Right atrium auricular region (tissue), 2 donors: Measurements from ENCODE around the gene SYT14. TPM values are rescaled to one million over a fixed set of nuclear protein-coding genes. Genes with fewer than 3 reads are reported as not detected.

ENCODE experiments used
- DNase-seq: peaks from one replicate; pipeline ENCODE4 v3.0.0-alpha.2; 2019; ENCODE audit warnings: low spot score
- H3K27ac ChIP-seq, 2 donors: fragments of 200-600 bp; sonication (generic); 1 replicate in 1 of 2; 2 replicates in 1 of 2; pipeline ENCODE4 v1.5.1; 2016 to 2019
- H3K27me3 ChIP-seq, 2 donors: fragments of 200-600 bp; sonication (generic); one replicate each; pipeline versions ENCODE4 v1.5.1 to v1.6.0; 2017 to 2019
- H3K36me3 ChIP-seq: fragments of 200-600 bp; sonication (generic); one replicate; pipeline ENCODE4 v1.5.1; 2016
- H3K4me1 ChIP-seq, 2 donors: fragments of 200-600 bp; sonication (generic); one replicate each; pipeline versions ENCODE4 v1.5.1 to v1.6.0; 2017 to 2019
- H3K4me3 ChIP-seq, 2 donors: fragments of 200-600 bp; sonication (generic); 1 replicate in 1 of 2; 2 replicates in 1 of 2; pipeline ENCODE4 v1.5.1; 2017 to 2019; ENCODE audit warnings: mild to moderate bottlenecking in 1 of 2, moderate library complexity in 1 of 2
- H3K9me3 ChIP-seq, 2 donors: fragments of 200-600 bp; sonication (generic); one replicate each; pipeline ENCODE4 v1.5.1; 2019
- total RNA-seq, 2 donors: library from RNA; depleted of rRNA; stranded (reverse); fragments of >200 nt; gene quantifications; one replicate each; pipeline ENCODE4 v1.1.0, GENCODE V29; 2016
- TF ChIP-seq, protein P1 (sequence below), 2 donors: fragments of 200-600 bp; sonication (generic); IDR thresholded peaks; one replicate each; pipeline ENCODE4 v1.5.1; 2019; ENCODE audit warnings: antibody characterized with exemption in 2 of 2

SYT14 gene
- total RNA-seq, 2 donors from 2014 or later: 0.04 TPM; not detected in 1

DNA sequence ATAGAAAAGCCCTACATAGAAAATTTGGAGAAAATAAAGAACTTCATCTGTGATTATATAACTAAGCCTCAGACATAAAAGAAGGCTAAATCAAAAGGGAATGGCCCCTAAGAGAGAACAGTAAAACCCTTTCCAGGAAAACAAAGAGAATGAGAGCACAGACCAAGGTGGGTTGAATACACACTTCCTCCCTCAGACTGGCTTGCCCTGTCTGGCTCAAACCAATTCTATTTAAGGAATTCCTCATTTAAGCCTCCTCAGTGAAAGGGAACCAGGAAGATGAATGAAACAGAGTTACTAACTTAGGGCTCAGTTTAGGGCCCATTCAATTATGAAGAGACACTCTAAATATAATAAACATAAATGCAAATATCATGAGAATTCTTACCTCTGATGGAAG lies 10.6 kb upstream of the SYT14 start:
- Histone ChIP-seq H3K4me3 (no peak overlapping the region), H3K9me3 (no peaks in the 10 kb centered on the region), H3K27ac (no peak overlapping the region), H3K36me3 (no peaks in the 10 kb centered on the region), H3K4me1 (no peaks in the 10 kb centered on the region), H3K27me3 (no peaks in the 10 kb centered on the region)
- DNase-seq: no peak
- TF ChIP-seq, protein P1, sequence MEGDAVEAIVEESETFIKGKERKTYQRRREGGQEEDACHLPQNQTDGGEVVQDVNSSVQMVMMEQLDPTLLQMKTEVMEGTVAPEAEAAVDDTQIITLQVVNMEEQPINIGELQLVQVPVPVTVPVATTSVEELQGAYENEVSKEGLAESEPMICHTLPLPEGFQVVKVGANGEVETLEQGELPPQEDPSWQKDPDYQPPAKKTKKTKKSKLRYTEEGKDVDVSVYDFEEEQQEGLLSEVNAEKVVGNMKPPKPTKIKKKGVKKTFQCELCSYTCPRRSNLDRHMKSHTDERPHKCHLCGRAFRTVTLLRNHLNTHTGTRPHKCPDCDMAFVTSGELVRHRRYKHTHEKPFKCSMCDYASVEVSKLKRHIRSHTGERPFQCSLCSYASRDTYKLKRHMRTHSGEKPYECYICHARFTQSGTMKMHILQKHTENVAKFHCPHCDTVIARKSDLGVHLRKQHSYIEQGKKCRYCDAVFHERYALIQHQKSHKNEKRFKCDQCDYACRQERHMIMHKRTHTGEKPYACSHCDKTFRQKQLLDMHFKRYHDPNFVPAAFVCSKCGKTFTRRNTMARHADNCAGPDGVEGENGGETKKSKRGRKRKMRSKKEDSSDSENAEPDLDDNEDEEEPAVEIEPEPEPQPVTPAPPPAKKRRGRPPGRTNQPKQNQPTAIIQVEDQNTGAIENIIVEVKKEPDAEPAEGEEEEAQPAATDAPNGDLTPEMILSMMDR (IDR thresholded peaks at IDR 0.05): no peak

DNA sequence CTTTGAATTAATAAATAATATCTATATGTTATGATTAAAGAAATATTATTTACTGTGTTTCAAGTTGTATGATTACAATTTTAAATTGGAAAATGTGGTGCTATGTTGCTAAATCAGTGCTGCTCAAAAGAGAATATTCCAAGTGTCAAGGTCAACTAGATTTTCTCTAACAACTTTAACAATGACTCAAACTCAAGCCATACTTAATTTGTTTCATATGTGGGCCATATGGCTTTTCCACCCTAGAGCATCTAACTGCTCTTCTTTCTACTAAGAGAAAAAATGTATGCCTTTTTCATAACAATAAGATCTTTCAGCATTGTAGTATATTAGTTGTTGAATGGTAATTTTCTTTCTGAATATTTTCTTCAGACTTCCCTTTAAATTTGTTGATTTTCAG lies 8.3 kb upstream of the SYT14 start:
- Histone ChIP-seq H3K9me3 (no peaks in the 10 kb centered on the region), H3K27ac (no peak overlapping the region), H3K27me3 (no peaks in the 10 kb centered on the region), H3K4me1 (no peaks in the 10 kb centered on the region), H3K4me3 (no peak overlapping the region), H3K36me3 (no peaks in the 10 kb centered on the region)
- no peak for DNase-seq
- TF ChIP-seq, protein P1 (IDR thresholded peaks at IDR 0.05): no peak

DNA sequence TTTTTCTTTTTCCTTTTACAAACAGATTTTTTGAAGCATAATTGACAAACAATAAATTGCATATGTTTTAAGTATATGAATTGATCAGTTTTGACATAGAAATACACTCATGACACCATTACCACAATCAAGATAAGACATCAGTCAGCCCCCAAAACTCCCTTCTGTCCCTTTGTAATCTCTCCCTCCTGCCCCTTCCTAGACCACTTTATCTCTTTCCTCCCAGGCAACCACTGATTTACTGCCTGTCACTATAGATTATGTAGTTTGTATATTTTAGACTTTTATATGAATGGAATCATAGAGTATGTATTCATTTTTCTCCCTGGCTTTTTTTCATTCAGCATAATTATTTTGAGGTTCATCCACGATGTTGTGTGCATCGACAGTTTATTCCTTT lies 6.9 kb upstream of the SYT14 start:
- Histone ChIP-seq H3K4me1 (no peaks in the 10 kb centered on the region), H3K4me3 (no peak overlapping the region), H3K36me3 (no peaks in the 10 kb centered on the region), H3K9me3 (no peaks in the 10 kb centered on the region), H3K27me3 (no peaks in the 10 kb centered on the region), H3K27ac (no peak overlapping the region)
- no peak for DNase-seq
- TF ChIP-seq, protein P1 (IDR thresholded peaks at IDR 0.05): no peak

DNA sequence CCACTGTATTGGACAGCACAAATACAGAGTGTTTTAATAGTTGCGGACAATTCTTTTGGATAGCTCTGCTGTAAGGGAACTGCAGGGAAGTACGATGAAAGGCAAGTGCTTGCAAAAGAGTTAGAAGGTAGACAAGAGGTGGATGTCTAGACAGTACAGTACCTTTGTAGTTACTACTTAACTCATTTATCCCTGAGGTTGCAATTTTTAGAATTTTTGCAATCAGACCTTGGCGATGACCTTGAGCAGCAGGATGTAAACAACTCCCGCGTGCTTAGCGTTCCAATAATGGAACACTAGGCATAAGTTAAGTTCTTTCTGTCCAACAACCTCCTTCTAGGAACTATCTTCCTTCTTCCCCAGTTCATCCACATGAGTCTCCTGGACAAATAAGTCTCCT lies 1.9 kb upstream of the SYT14 start:
- TF ChIP-seq, protein P1 (IDR thresholded peaks at IDR 0.05): no peak
- H3K4me3 ChIP-seq: no peak overlapping the region
- peaks cover 0 to 9% of the 10 kb centered on the region in 2 donors for H3K4me1 ChIP-seq
- H3K9me3 ChIP-seq: no peaks in the 10 kb centered on the region
- no peak overlapping the region for H3K27ac ChIP-seq
- no peaks in the 10 kb centered on the region for H3K36me3 ChIP-seq
- no peak for DNase-seq
- peaks cover 0 to 15% of the 10 kb centered on the region in 2 donors for H3K27me3 ChIP-seq

DNA sequence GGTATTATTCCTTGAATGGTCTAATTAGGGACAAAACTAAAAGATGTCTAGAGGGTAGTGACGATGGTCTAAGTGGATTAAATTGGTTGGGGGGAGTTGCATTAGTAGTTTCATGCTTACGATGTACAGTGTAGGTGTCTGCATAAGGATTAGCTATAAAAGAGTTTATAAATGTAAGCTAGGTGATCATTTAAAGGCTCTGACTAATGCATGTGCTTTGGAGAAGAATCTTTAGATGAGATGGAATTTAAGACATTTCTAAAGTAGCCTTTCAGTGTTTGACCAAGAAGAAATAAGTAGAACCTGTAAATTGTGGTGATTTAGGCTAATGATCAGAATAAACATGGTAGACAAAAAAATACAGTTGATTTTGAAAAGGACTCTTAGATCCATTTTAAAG lies 7.4 kb downstream of the SYT14 start:
- TF ChIP-seq, protein P1 (IDR thresholded peaks at IDR 0.05): no peak
- no peaks in the 10 kb centered on the region for H3K4me1 ChIP-seq
- H3K9me3 ChIP-seq: no peaks in the 10 kb centered on the region
- no peak overlapping the region for H3K4me3 ChIP-seq
- H3K36me3 ChIP-seq: no peaks in the 10 kb centered on the region
- no peaks in the 10 kb centered on the region for H3K27me3 ChIP-seq
- DNase-seq: no peak
- no peak overlapping the region for H3K27ac ChIP-seq

DNA sequence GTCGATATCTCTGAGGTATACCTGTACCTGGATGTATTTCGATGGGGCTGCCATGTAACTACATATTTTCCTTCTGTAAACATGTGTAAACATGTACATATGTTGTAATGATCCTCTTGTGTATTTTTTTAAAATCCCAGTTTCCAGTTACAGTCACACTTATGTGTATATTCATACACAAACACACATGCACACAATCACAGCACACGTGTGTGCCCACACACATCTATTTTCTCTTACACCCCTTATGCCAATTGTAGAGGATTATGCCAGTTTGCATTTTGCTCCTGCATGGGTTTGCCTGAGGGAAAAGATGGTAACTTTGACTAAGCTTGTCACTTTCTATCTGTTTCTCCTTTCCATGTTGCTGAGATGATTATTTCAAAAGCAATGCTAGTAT lies 10.1 kb downstream of the SYT14 start:
- no peaks in the 10 kb centered on the region for H3K27me3 ChIP-seq
- no peak for DNase-seq
- no peak overlapping the region for H3K4me3 ChIP-seq
- TF ChIP-seq, protein P1 (IDR thresholded peaks at IDR 0.05): no peak
- H3K9me3 ChIP-seq: no peaks in the 10 kb centered on the region
- no peak overlapping the region for H3K27ac ChIP-seq
- no peaks in the 10 kb centered on the region for H3K4me1 ChIP-seq
- H3K36me3 ChIP-seq: no peaks in the 10 kb centered on the region
